Hepatocyte (in vitro differentiated cells): ENCODE data around the gene C20orf141.

Experiments
- CTCF ChIP-seq: fragments of 200-600 bp; sonication (generic); IDR thresholded peaks from 2 replicates; pipeline ENCODE4 v1.5.1; 2016; ENCODE audit warnings: antibody characterized with exemption, mild to moderate bottlenecking; ENCODE audit not compliant: poor library complexity
- EZH2phosphoT487 ChIP-seq: fragments of 200-600 bp; sonication (generic); IDR thresholded peaks from one replicate; pipeline ENCODE4 v1.6.1; 2018; ENCODE audit warnings: antibody characterized with exemption, mild to moderate bottlenecking, low read depth, moderate library complexity; ENCODE audit not compliant: unreplicated experiment, severe bottlenecking

GRCh38 chr20:2814587-2815051 lies at the start of gene C20orf141:
- TF ChIP-seq EZH2phosphoT487 (no peak), CTCF (no peak)
